Hepatocyte (in vitro differentiated cells): ENCODE results near the gene BRIX1. TPM values are rescaled to one million over a fixed set of nuclear protein-coding genes. Genes with fewer than 3 reads are reported as not detected.
A peak's percentile ranks its signal among the peaks of the same experiment; 100 is the strongest.
"Not testable (repeated sequence)": the region's sequence is repeated elsewhere in the genome, so short reads cannot be mapped to it uniquely, and the experiment has no call there.

Experiments used
- DNase-seq: peaks from one replicate; pipeline ENCODE4 v3.0.0-alpha.2; 2016; ENCODE audit warnings: low spot score
- H2AFZ ChIP-seq: fragments of 200-600 bp; sonication (generic); 2 replicates; pipeline ENCODE4 v1.6.0; 2016; ENCODE audit warnings: antibody characterized with exemption, mild to moderate bottlenecking
- H3K27ac ChIP-seq: fragments of 200-600 bp; sonication (generic); 2 replicates; pipeline ENCODE4 v1.5.1; 2016; ENCODE audit warnings: mild to moderate bottlenecking
- H3K27me3 ChIP-seq: fragments of 200-600 bp; sonication (generic); 2 replicates; pipeline ENCODE4 v1.6.1; 2016
- H3K36me3 ChIP-seq: fragments of 200-600 bp; sonication (generic); replicated peaks from 2 replicates; pipeline ENCODE4 v1.5.1; 2016; ENCODE audit warnings: low read depth; ENCODE audit not compliant: insufficient read depth
- H3K4me1 ChIP-seq: fragments of 200-600 bp; sonication (generic); 2 replicates; pipeline ENCODE4 v1.5.1; 2016; ENCODE audit warnings: mild to moderate bottlenecking, moderate library complexity; ENCODE audit not compliant: insufficient read depth
- H3K4me2 ChIP-seq: fragments of 200-600 bp; sonication (generic); 2 replicates; pipeline ENCODE4 v1.6.0; 2016
- H3K4me3 ChIP-seq: fragments of 200-600 bp; sonication (generic); 2 replicates; pipeline ENCODE4 v1.5.1; 2016; ENCODE audit warnings: mild to moderate bottlenecking
- H3K79me2 ChIP-seq: fragments of 200-600 bp; sonication (generic); 2 replicates; pipeline ENCODE4 v1.6.0; 2017; ENCODE audit warnings: mild to moderate bottlenecking
- H3K9me2 ChIP-seq: fragments of 200-600 bp; sonication (generic); replicated peaks from 2 replicates; pipeline ENCODE4 v1.6.0; 2017; ENCODE audit warnings: mild to moderate bottlenecking; ENCODE audit not compliant: insufficient read depth
- H3K9me3 ChIP-seq: fragments of 200-600 bp; sonication (generic); 2 replicates; pipeline ENCODE4 v1.5.1; 2016; ENCODE audit warnings: low read depth, mild to moderate bottlenecking
- H4K20me1 ChIP-seq: fragments of 200-600 bp; sonication (generic); 2 replicates; pipeline ENCODE4 v1.6.0; 2016; ENCODE audit warnings: mild to moderate bottlenecking; ENCODE audit not compliant: insufficient read depth, poor library complexity, severe bottlenecking
- EZH2 ChIP-seq: fragments of 200-600 bp; sonication (generic); IDR thresholded peaks from 2 replicates; pipeline ENCODE4 v1.6.1; 2016; ENCODE audit warnings: antibody characterized with exemption, mild to moderate bottlenecking, borderline replicate concordance
- EZH2phosphoT487 ChIP-seq: fragments of 200-600 bp; sonication (generic); IDR thresholded peaks from one replicate; pipeline ENCODE4 v1.6.1; 2018; ENCODE audit warnings: antibody characterized with exemption, mild to moderate bottlenecking, low read depth, moderate library complexity; ENCODE audit not compliant: unreplicated experiment, severe bottlenecking
- WGBS: methylation state at CpG from one replicate; pipeline ENCODE4 v1.1.6; 2016; ENCODE audit warnings: low lambda C conversion rate; ENCODE audit errors: missing lambda C conversion rate; 5-methylcytosine and 5-hydroxymethylcytosine counted together
- polyA plus RNA-seq: library from polyadenylated mRNA; unstranded; fragments of >200 nt; fragmentation: Nextera tagmentation; extraction: Ambion mirVana; gene quantifications from 2 replicates; pipeline ENCODE4 v1.2.1, GENCODE V29; 2016
- total RNA-seq: library from RNA; depleted of rRNA; stranded (reverse); fragments of >200 nt; gene quantifications from 2 replicates; pipeline ENCODE4 v1.2.3, GENCODE V29; 2014
- TF ChIP-seq, protein P1 (sequence below): fragments of 200-600 bp; sonication (generic); IDR thresholded peaks from 2 replicates; pipeline ENCODE4 v1.5.1; 2016; ENCODE audit warnings: antibody characterized with exemption, mild to moderate bottlenecking; ENCODE audit not compliant: poor library complexity

Gene BRIX1
- total and polyA plus RNA-seq, 2 experiments from 2014 or later: 28.6 to 28.7 TPM

DNA sequence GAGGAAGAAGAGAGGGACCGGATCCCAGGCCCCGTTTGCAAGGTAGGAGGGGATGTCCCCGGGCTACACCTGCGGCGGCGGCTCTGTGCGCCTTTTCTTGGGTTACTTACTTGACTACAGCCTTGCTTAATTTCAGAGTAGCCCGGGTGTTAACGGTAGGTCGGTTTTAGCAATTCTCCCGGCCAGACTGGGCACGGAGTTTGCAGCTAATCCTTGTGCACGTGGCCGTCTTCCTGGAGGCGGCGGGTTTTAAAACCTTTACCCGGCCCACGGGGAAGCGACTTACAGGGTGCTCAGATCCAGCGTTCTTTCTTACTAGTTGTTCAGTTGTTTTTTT, 313 bp downstream of the BRIX1 start:
- WGBS: under 1% methylated on average over 20 of the region's 20 CpGs
- no peaks in the 10 kb centered on the region for H3K36me3 ChIP-seq
- peak; percentile 20 for DNase-seq
- H3K4me2 ChIP-seq: peak overlapping the region; percentile 90
- no peaks in the 10 kb centered on the region for H3K9me2 ChIP-seq
- H3K27ac ChIP-seq: peak overlapping the region; percentile 75
- H3K9me3 ChIP-seq: no peaks in the 10 kb centered on the region
- H2AFZ ChIP-seq: peak overlapping the region; percentile 83
- peak overlapping the region; percentile 85 for H3K4me3 ChIP-seq
- no peaks in the 10 kb centered on the region for H3K27me3 ChIP-seq
- no peak for TF ChIP-seq EZH2phosphoT487
- TF ChIP-seq EZH2: no peak
- TF ChIP-seq, protein P1, sequence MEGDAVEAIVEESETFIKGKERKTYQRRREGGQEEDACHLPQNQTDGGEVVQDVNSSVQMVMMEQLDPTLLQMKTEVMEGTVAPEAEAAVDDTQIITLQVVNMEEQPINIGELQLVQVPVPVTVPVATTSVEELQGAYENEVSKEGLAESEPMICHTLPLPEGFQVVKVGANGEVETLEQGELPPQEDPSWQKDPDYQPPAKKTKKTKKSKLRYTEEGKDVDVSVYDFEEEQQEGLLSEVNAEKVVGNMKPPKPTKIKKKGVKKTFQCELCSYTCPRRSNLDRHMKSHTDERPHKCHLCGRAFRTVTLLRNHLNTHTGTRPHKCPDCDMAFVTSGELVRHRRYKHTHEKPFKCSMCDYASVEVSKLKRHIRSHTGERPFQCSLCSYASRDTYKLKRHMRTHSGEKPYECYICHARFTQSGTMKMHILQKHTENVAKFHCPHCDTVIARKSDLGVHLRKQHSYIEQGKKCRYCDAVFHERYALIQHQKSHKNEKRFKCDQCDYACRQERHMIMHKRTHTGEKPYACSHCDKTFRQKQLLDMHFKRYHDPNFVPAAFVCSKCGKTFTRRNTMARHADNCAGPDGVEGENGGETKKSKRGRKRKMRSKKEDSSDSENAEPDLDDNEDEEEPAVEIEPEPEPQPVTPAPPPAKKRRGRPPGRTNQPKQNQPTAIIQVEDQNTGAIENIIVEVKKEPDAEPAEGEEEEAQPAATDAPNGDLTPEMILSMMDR: no peak
- H4K20me1 ChIP-seq: no peaks in the 10 kb centered on the region
- H3K79me2 ChIP-seq: peaks cover 88% of the 10 kb centered on the region
- peaks cover 15% of the 10 kb centered on the region for H3K4me1 ChIP-seq

DNA sequence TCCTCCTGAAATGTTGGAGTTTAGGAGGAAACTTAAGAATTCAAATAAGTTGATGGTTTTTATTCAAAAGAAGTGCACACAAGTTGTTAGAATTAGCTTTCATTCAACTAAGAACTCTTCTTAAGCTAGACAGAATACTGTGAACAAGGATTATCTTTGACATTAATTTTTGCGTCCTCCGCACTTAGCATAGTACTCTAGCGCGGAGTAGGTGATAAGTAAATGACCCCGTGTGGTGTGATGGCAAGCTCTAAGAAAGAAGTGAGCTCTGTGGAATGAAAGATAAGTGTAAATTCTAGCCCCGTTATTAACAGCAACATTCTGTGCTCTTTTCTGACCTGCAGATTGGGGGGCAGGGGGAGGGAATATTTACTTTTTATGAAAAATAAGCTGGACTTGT, 1.0 kb downstream of the BRIX1 start:
- Histone ChIP-seq H3K27ac (no peak overlapping the region), H2AFZ (peak overlapping the region; percentile 10), H3K36me3 (no peaks in the 10 kb centered on the region), H3K4me2 (peak overlapping the region; percentile 90), H3K27me3 (no peaks in the 10 kb centered on the region), H3K4me1 (peaks cover 15% of the 10 kb centered on the region), H3K9me3 (no peaks in the 10 kb centered on the region), H4K20me1 (no peaks in the 10 kb centered on the region), H3K79me2 (peaks cover 86% of the 10 kb centered on the region), H3K9me2 (no peaks in the 10 kb centered on the region), H3K4me3 (peak overlapping the region; percentile 85)
- 10% methylated on average over 6 of the region's 6 CpGs for WGBS
- DNase-seq: no peak
- TF ChIP-seq, protein P1: no peak

DNA sequence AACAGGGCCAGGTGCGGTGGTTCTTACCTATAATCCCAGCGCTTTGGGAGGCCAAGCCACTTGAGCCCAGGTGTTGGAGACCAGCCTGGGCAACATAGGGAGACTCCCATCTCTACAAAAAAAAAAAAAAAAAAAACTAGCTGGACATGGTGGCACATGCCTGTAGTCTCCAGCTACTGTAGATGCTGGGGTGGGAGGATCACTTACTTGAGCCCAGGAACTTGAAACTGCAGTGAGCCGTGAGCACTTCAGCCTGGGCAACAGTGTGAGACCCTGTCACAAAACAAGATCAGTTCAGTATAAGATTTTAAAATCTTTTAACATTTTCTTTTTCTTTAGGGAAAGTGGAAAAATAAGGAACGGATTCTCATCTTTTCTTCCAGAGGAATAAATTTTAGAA, 2.5 kb downstream of the BRIX1 start:
- H3K9me2 ChIP-seq: no peaks in the 10 kb centered on the region
- peaks cover 71% of the 10 kb centered on the region for H3K79me2 ChIP-seq
- no peak overlapping the region for H3K27ac ChIP-seq
- H3K9me3 ChIP-seq: no peaks in the 10 kb centered on the region
- H3K4me1 ChIP-seq: peaks cover 15% of the 10 kb centered on the region
- H3K27me3 ChIP-seq: no peaks in the 10 kb centered on the region
- TF ChIP-seq, protein P1: no peak
- TF ChIP-seq EZH2phosphoT487: no peak
- TF ChIP-seq EZH2: no peak
- no peaks in the 10 kb centered on the region for H3K36me3 ChIP-seq
- H4K20me1 ChIP-seq: no peaks in the 10 kb centered on the region
- no peak overlapping the region for H2AFZ ChIP-seq
- no peak for DNase-seq
- no peak overlapping the region for H3K4me3 ChIP-seq
- WGBS: 89% methylated on average over 4 of the region's 4 CpGs
- H3K4me2 ChIP-seq: no peak overlapping the region

DNA sequence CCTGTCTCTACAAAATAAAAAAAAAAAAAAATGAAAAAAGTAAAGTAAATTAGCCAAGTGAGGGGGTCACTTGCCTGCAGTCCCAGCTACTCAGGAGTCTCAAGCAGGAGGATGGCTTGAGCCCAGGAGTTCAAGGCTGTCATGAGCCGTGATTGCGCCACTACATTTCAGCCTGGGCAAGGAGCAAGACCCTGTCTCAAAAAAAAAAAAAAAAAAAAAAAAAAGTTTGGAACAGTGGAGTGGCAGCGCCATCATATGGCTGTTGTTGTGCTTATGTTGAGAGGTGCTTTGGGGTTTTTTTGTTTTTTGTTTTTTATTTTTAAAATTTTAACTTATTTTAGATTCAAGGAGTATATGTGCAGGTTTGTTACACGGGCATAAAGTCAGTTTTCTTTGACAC, 3.6 kb downstream of the BRIX1 start:
- no peaks in the 10 kb centered on the region for H3K27me3 ChIP-seq
- DNase-seq: no peak
- H3K4me3 ChIP-seq: no peak overlapping the region
- H3K36me3 ChIP-seq: no peaks in the 10 kb centered on the region
- no peaks in the 10 kb centered on the region for H4K20me1 ChIP-seq
- H3K4me1 ChIP-seq: peaks cover 17% of the 10 kb centered on the region
- H2AFZ ChIP-seq: no peak overlapping the region
- no peak overlapping the region for H3K4me2 ChIP-seq
- H3K9me3 ChIP-seq: no peaks in the 10 kb centered on the region
- peaks cover 61% of the 10 kb centered on the region for H3K79me2 ChIP-seq
- TF ChIP-seq EZH2 (no peak), EZH2phosphoT487 (no peak)
- TF ChIP-seq, protein P1: peak; percentile 19
- no peaks in the 10 kb centered on the region for H3K9me2 ChIP-seq
- no peak overlapping the region for H3K27ac ChIP-seq
- 92% methylated on average over 4 of the region's 4 CpGs for WGBS

DNA sequence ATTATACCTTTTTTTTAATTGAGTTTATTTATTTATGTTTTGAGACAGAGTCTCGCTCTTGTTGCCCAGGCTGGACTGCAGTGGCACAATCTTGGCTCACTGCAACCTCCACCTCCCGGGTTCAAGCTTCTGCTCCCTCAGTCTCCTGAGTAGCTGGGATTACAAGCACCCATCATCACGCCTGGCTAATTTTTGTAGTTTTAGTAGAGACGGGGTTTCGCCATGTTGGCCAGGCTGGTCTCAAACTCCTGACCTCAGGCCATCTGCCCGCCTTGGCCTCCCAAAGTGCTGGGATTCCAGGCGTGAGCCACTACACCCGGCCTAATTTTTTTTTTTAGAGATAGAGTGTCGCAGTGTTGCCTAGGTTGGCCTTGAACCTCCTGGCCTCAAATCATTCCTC, 7.7 kb downstream of the BRIX1 start:
- H3K27me3 ChIP-seq, H2AFZ ChIP-seq, H4K20me1 ChIP-seq, H3K4me3 ChIP-seq, H3K4me1 ChIP-seq, H3K9me3 ChIP-seq, H3K36me3 ChIP-seq, DNase-seq, H3K9me2 ChIP-seq: not testable (repeated sequence)
- H3K4me2 ChIP-seq: peak overlapping the region; percentile 7
- WGBS: 97% methylated on average over 9 of the region's 9 CpGs
- peaks cover 31% of the 10 kb centered on the region for H3K79me2 ChIP-seq
- peak overlapping the region; percentile 67 for H3K27ac ChIP-seq
